Activated CD8-positive, alpha-beta memory T cell treated with anti-CD3 and anti-CD28 coated beads, Interleukin-2, amount 50 U/mL, for 24 hours (primary cell): ENCODE results near the gene HTRA2.
"Not testable (repeated sequence)": the region's sequence is repeated elsewhere in the genome, so short reads cannot be mapped to it uniquely, and the experiment has no call there.

ENCODE experiments used
- DNase-seq: peaks from one replicate; pipeline ENCODE4 v3.0.0-alpha.2; 2020; ENCODE audit errors: extremely low read depth

Gene HTRA2

GRCh38 chr2:74561022-74561421 lies 31.3 kb downstream of the HTRA2 start:
- DNase-seq = not testable (repeated sequence)

GRCh38 chr2:74562126-74562775 lies 32.5 kb downstream of the HTRA2 start:
- DNase-seq = no peak

GRCh38 chr2:74564222-74564621 lies 34.5 kb downstream of the HTRA2 start:
- DNase-seq = no peak

GRCh38 chr2:74566076-74566753 lies 36.5 kb downstream of the HTRA2 start:
- no peak for DNase-seq

- DNase-seq = no peak
These were observed 37.0 kb downstream of the HTRA2 start for GRCh38 chr2:74566754-74567085.

- DNase-seq = no peak
These were observed 38.1 kb downstream of the HTRA2 start for GRCh38 chr2:74567881-74568280.

- no peak for DNase-seq
These were observed 40.0 kb downstream of the HTRA2 start for GRCh38 chr2:74569686-74570085.

GRCh38 chr2:74571058-74571457 lies 41.3 kb downstream of the HTRA2 start:
- no peak for DNase-seq

- DNase-seq = no peak
These were observed 42.6 kb downstream of the HTRA2 start for GRCh38 chr2:74572178-74572925.

GRCh38 chr2:74573747-74574562 lies 44.2 kb downstream of the HTRA2 start:
- DNase-seq = no peak

GRCh38 chr2:74575320-74575719 lies 45.6 kb downstream of the HTRA2 start:
- DNase-seq = no peak

GRCh38 chr2:74576211-74576862 lies 46.6 kb downstream of the HTRA2 start:
- DNase-seq = no peak

- DNase-seq = no peak
These were observed 47.1 kb downstream of the HTRA2 start for GRCh38 chr2:74576863-74577229.

- no peak for DNase-seq
These were observed 47.7 kb downstream of the HTRA2 start for GRCh38 chr2:74577448-74577847.

GRCh38 chr2:74578408-74578807 lies 48.7 kb downstream of the HTRA2 start:
- no peak for DNase-seq

GRCh38 chr2:74581463-74581862 lies 51.7 kb downstream of the HTRA2 start:
- DNase-seq = no peak

GRCh38 chr2:74582184-74582583 lies 52.5 kb downstream of the HTRA2 start:
- DNase-seq = no peak
